CD4-positive, alpha-beta memory T cell (primary cell): Measurements from ENCODE around the gene TOP1. TPM values are rescaled to one million over a fixed set of nuclear protein-coding genes. Genes with fewer than 3 reads are reported as not detected.

Experiments used
- CTCF ChIA-PET: fragments of 350-600 bp; sonication (Branson Sonifier 250); formaldehyde crosslinking; loops from one replicate; lab custom pipeline; 2021; ENCODE audit warnings: inconsistent platforms; ENCODE audit not compliant: partially characterized antibody; lab: Charles Lee
- POLR2A ChIA-PET: fragments of 350-600 bp; sonication (Branson Sonifier 250); formaldehyde crosslinking; loops from one replicate; lab custom pipeline; 2021; ENCODE audit not compliant: partially characterized antibody; lab: Charles Lee
- DNase-seq, 5 donors: peaks; one replicate each; pipeline versions ENCODE4 v3.0.0 to v3.0.0-alpha.2; 2020 to 2022; ENCODE audit warnings: mixed read lengths in 1 of 5
- H3K27ac ChIP-seq: one replicate; pipeline ENCODE4 v1.7.0; 2013; ENCODE audit warnings: low read depth, low read length
- H3K27me3 ChIP-seq: 2 replicates; pipeline ENCODE4 v1.7.0; 2013; ENCODE audit warnings: mild to moderate bottlenecking, low read length, moderate library complexity; ENCODE audit not compliant: insufficient read depth
- H3K36me3 ChIP-seq: 2 replicates; pipeline ENCODE4 v1.7.0; 2013; ENCODE audit warnings: mild to moderate bottlenecking, low read length, moderate library complexity; ENCODE audit not compliant: insufficient read depth
- H3K4me1 ChIP-seq: 2 replicates; pipeline ENCODE4 v1.7.0; 2013; ENCODE audit warnings: mild to moderate bottlenecking, low read length, moderate library complexity; ENCODE audit not compliant: insufficient read depth
- H3K4me3 ChIP-seq, 2 donors: one replicate each; pipeline ENCODE4 v1.7.0; 2013; ENCODE audit warnings: low read length in 2 of 2, mild to moderate bottlenecking in 1 of 2
- H3K9me3 ChIP-seq, 2 donors: one replicate each; pipeline ENCODE4 v1.7.0; 2013; ENCODE audit warnings: low read length in 2 of 2, control low read depth in 1 of 2; ENCODE audit not compliant: control insufficient read depth in 1 of 2
- H3K27ac Mint-ChIP-seq, 7 donors: one replicate each; pipeline ENCODE4 v1.8.0; 2020 to 2021; ENCODE audit warnings: mixed read lengths in 7 of 7, mild to moderate bottlenecking in 6 of 7, inconsistent platforms in 3 of 7, moderate library complexity in 3 of 7
- H3K27me3 Mint-ChIP-seq, 2 donors: one replicate each; pipeline ENCODE4 v1.8.0; 2020 to 2021; ENCODE audit warnings: mixed read lengths in 2 of 2
- H3K36me3 Mint-ChIP-seq, 2 donors: one replicate each; pipeline ENCODE4 v1.8.0; 2020 to 2021; ENCODE audit warnings: mixed read lengths in 2 of 2, inconsistent platforms in 1 of 2, mild to moderate bottlenecking in 1 of 2
- H3K4me1 Mint-ChIP-seq, 4 donors: one replicate each; pipeline ENCODE4 v1.8.0; 2020 to 2021; ENCODE audit warnings: mixed read lengths in 4 of 4, mild to moderate bottlenecking in 1 of 4
- H3K4me3 Mint-ChIP-seq, 8 donors: one replicate each; pipeline ENCODE4 v1.8.0; 2020 to 2021; ENCODE audit warnings: mixed read lengths in 8 of 8, mild to moderate bottlenecking in 7 of 8, moderate library complexity in 6 of 8, inconsistent platforms in 3 of 8
- H3K9me3 Mint-ChIP-seq, 8 donors: one replicate each; pipeline ENCODE4 v1.8.0; 2020 to 2021; ENCODE audit warnings: mixed read lengths in 8 of 8, mild to moderate bottlenecking in 5 of 8, inconsistent platforms in 3 of 8, moderate library complexity in 1 of 8
- intact Hi-C: fragments of 100-400 bp; cut with micrococcal nuclease; formaldehyde crosslinking; loops from one replicate; pipeline ENCODE4 v1.15.1; 2023
- polyA plus RNA-seq, 2 donors: library from polyadenylated mRNA; unstranded; fragments of 300-500 nt; fragmentation: Illumina TruSeq; gene quantifications; one replicate each; pipeline ENCODE4 v1.2.3, GENCODE V29; 2021
- total RNA-seq, 2 experiments: library from RNA; stranded (reverse); gene quantifications; one replicate each; pipeline ENCODE4 v1.2.3, GENCODE V29; 2021

TOP1 gene
- total and polyA plus RNA-seq, 4 experiments from 2014 or later: 3.8 to 47.5 (median 30.0) TPM

DNA sequence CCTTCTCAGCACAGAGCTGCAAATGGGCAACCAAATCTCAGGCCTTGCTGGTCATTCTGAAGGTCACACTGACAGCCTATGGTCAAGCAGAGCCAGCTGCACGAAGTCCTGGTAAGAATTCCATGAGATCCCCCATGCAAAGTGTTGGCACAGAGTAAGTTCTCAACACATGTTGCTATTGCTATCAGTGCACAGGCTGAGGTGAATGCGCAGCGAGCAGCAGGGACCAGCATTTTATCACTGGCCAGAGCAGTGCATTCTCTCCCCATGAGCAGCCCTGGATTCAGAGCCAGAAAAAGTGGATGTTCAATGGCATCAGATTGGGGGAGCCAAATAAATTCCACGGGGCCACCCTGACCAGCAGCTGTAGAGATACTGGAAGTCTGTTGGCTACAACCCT, 44.1 kb upstream of the TOP1 start:
- peaks cover 14% of the 10 kb centered on the region for H3K4me1 ChIP-seq
- Mint-ChIP-seq H3K4me1 (peaks cover 9 to 19% (median 13%) of the 10 kb centered on the region in 4 donors), H3K36me3 (no peaks in the 10 kb centered on the region), H3K9me3 (peaks cover 0 to 2% (median 0%) of the 10 kb centered on the region in 8 donors), H3K27me3 (peaks cover under 1 to 3% of the 10 kb centered on the region in 2 donors), H3K27ac (no peak overlapping the region), H3K4me3 (no peak overlapping the region)
- no peak for DNase-seq
- H3K27ac ChIP-seq: no peak overlapping the region
- no peaks in the 10 kb centered on the region for H3K36me3 ChIP-seq
- intact Hi-C loops: no loop called here
- no peaks in the 10 kb centered on the region for H3K9me3 ChIP-seq
- no peaks in the 10 kb centered on the region for H3K27me3 ChIP-seq
- POLR2A ChIA-PET: interaction anchor here (0.6 kb wide), 2 partner anchors 195 to 239 kb away, joined by 3 to 4 read pairs; no protein-coding TSS in a partner anchor
- no peak overlapping the region for H3K4me3 ChIP-seq
- CTCF ChIA-PET: interaction anchor here (1.8 to 16.1 kb wide), 3 partner anchors 18 to 247 kb away, joined by 3 to 374 read pairs (median 93); no protein-coding TSS in a partner anchor

DNA sequence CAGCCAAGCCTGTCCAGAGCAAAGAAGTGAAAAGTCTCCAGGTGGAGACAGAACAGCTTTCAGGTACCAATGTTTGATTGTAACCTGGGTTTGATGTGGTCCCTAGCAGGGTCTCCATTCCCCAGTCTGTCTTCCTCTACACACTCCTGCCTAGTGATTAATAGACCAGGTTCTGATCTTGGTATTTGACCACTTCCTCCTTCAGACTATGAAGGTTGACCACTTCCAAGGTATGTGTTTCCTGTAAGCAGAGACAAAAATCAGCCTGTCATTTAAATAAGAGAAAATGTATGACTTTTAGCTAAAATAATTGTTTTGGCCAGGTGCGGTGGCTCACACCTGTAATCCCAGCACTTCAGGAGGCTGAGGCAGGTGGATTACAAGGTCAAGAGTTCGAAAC, 41.8 kb upstream of the TOP1 start:
- intact Hi-C loops: no loop called here
- H3K27ac Mint-ChIP-seq: peak overlapping the region in 4 of 7 donors; percentile 30 to 75 (median 56)
- H3K36me3 ChIP-seq: no peaks in the 10 kb centered on the region
- peaks cover 0 to under 1% of the 10 kb centered on the region in 2 donors for H3K27me3 Mint-ChIP-seq
- H3K9me3 ChIP-seq: no peaks in the 10 kb centered on the region
- no peaks in the 10 kb centered on the region for H3K9me3 Mint-ChIP-seq
- H3K4me1 Mint-ChIP-seq: peaks cover 23 to 36% (median 28%) of the 10 kb centered on the region in 4 donors
- ChIA-PET CTCF (interaction anchor here (1.7 to 16.1 kb wide), 3 partner anchors 20 to 149 kb away, joined by 4 to 374 read pairs (median 93); no protein-coding TSS in a partner anchor), POLR2A (no interaction called here)
- no peak overlapping the region for H3K4me3 ChIP-seq
- no peaks in the 10 kb centered on the region for H3K27me3 ChIP-seq
- H3K4me3 Mint-ChIP-seq: peak overlapping the region in 3 of 8 donors; percentile 8 to 72 (median 17)
- no peak overlapping the region for H3K27ac ChIP-seq
- peak in 1 of 5 donors; percentile 18 for DNase-seq
- H3K36me3 Mint-ChIP-seq: no peaks in the 10 kb centered on the region
- H3K4me1 ChIP-seq: peaks cover 30% of the 10 kb centered on the region

- intact Hi-C loops: loop anchor here (1.0 to 5.0 kb wide), 5 partner anchors 22 to 350 kb away; partner anchors contain the start of genes LPIN3 and TOP1
- Mint-ChIP-seq H3K27ac (peak overlapping the region in 6 of 7 donors; percentile 7 to 77 (median 50)), H3K9me3 (no peaks in the 10 kb centered on the region), H3K36me3 (no peaks in the 10 kb centered on the region), H3K4me1 (peaks cover 23 to 36% (median 29%) of the 10 kb centered on the region in 4 donors), H3K27me3 (no peaks in the 10 kb centered on the region), H3K4me3 (peak overlapping the region in 3 of 8 donors; percentile 21 to 56 (median 34))
- Histone ChIP-seq H3K27ac (no peak overlapping the region), H3K4me1 (peaks cover 31% of the 10 kb centered on the region), H3K36me3 (no peaks in the 10 kb centered on the region), H3K27me3 (no peaks in the 10 kb centered on the region), H3K4me3 (no peak overlapping the region), H3K9me3 (no peaks in the 10 kb centered on the region)
- POLR2A ChIA-PET: interaction anchor here (1.0 to 2.1 kb wide), 9 partner anchors 33 to 242 kb away, joined by 3 to 12 read pairs (median 5); partner anchors contain the start of gene TOP1
- DNase-seq: peak; percentile 54 to 62 (median 56)
- CTCF ChIA-PET: interaction anchor here (0.6 to 16.1 kb wide), 53 partner anchors 8 to 354 kb away, joined by 3 to 374 read pairs (median 7); partner anchors contain the start of genes LPIN3, PLCG1 and TOP1
These were observed 38.0 kb upstream of the TOP1 start for GRCh38 chr20:40990542-40991120.

DNA sequence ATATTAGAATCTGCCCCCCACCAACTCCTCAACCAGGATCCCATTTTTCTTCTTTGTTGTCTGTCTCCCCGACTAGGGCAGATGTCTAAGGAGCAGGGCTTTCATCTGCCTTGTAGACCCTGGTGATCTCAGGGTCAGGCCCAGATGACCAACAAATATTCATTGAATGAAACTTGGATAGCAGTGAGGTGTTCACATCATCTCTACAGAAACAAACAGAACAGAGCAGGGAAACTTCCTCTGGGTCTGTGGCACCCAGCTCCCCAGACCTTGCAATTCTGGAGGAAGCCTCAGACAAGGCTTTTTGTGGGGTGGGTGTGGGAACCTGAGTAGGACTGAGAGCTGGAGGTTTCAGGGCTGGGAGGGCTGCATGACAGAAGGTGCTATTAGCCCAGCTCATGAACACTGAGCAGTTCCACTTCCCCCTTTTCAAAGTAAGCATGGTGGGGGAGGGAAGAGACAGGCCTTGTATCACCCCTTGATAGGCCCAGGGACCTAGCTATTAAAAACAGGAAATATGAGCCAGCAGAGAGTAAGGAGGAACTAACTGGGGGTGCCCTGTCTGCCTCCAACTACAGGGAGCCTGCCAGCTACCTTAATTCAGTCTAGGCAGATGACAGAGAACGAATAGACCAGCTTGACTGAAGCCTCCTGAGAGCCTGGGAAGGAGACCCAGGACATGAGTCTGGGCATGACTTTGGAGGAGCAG, 37.3 kb upstream of the TOP1 start:
- no peaks in the 10 kb centered on the region for H3K36me3 ChIP-seq
- intact Hi-C loops: loop anchor here (1.0 to 5.0 kb wide), 3 partner anchors 36 to 349 kb away; partner anchors contain the start of genes LPIN3 and TOP1
- DNase-seq: peak in 1 of 5 donors; percentile 8
- H3K36me3 Mint-ChIP-seq: no peaks in the 10 kb centered on the region
- ChIA-PET CTCF (interaction anchor here (0.6 to 16.1 kb wide), 60 partner anchors 8 to 353 kb away, joined by 3 to 374 read pairs (median 6); partner anchors contain the start of genes LPIN3, PLCG1 and TOP1), POLR2A (interaction anchor here (0.8 to 2.1 kb wide), 12 partner anchors 11 to 241 kb away, joined by 3 to 12 read pairs (median 4); partner anchors contain the start of gene TOP1)
- H3K4me1 ChIP-seq: peaks cover 30% of the 10 kb centered on the region
- H3K9me3 Mint-ChIP-seq: no peaks in the 10 kb centered on the region
- no peaks in the 10 kb centered on the region for H3K9me3 ChIP-seq
- no peaks in the 10 kb centered on the region for H3K27me3 Mint-ChIP-seq
- H3K4me3 Mint-ChIP-seq: peak overlapping the region in 2 of 8 donors; percentile 40 to 56
- no peaks in the 10 kb centered on the region for H3K27me3 ChIP-seq
- no peak overlapping the region for H3K27ac ChIP-seq
- peak overlapping the region in 5 of 7 donors; percentile 19 to 66 (median 44) for H3K27ac Mint-ChIP-seq
- peaks cover 23 to 34% (median 28%) of the 10 kb centered on the region in 4 donors for H3K4me1 Mint-ChIP-seq
- H3K4me3 ChIP-seq: no peak overlapping the region

- Mint-ChIP-seq H3K36me3 (no peaks in the 10 kb centered on the region), H3K4me1 (peaks cover 16 to 22% (median 18%) of the 10 kb centered on the region in 4 donors), H3K9me3 (no peaks in the 10 kb centered on the region), H3K27me3 (no peaks in the 10 kb centered on the region), H3K27ac (no peak overlapping the region), H3K4me3 (no peak overlapping the region)
- peaks cover 18% of the 10 kb centered on the region for H3K4me1 ChIP-seq
- H3K4me3 ChIP-seq: no peak overlapping the region
- POLR2A ChIA-PET: interaction anchor here (0.8 to 1.5 kb wide), 4 partner anchors 10 to 149 kb away, joined by 3 to 4 read pairs (median 4); no protein-coding TSS in a partner anchor
- CTCF ChIA-PET: interaction anchor here (0.7 to 16.1 kb wide), 27 partner anchors 9 to 483 kb away, joined by 3 to 374 read pairs (median 12); partner anchors contain the start of gene PLCG1
- no peaks in the 10 kb centered on the region for H3K36me3 ChIP-seq
- H3K27ac ChIP-seq: no peak overlapping the region
- DNase-seq: no peak
- H3K9me3 ChIP-seq: no peaks in the 10 kb centered on the region
- no peaks in the 10 kb centered on the region for H3K27me3 ChIP-seq
- intact Hi-C loops: loop anchor here (5.0 kb wide), 1 partner anchor 35 kb away; the partner anchor contains the start of gene TOP1
These were observed 36.1 kb upstream of the TOP1 start for GRCh38 chr20:40992349-40993113.

- H3K4me3 ChIP-seq: no peak overlapping the region
- H3K27me3 Mint-ChIP-seq: no peaks in the 10 kb centered on the region
- H3K9me3 ChIP-seq: no peaks in the 10 kb centered on the region
- H3K27ac ChIP-seq: no peak overlapping the region
- no peak overlapping the region for H3K4me3 Mint-ChIP-seq
- POLR2A ChIA-PET: interaction anchor here (1.2 kb wide), 1 partner anchor 57 kb away, joined by 3 read pairs; no protein-coding TSS in a partner anchor
- CTCF ChIA-PET: interaction anchor here (2.0 to 16.1 kb wide), 4 partner anchors 12 to 142 kb away, joined by 8 to 374 read pairs (median 29); partner anchors contain the start of gene PLCG1
- no peaks in the 10 kb centered on the region for H3K36me3 ChIP-seq
- H3K36me3 Mint-ChIP-seq: no peaks in the 10 kb centered on the region
- no peak overlapping the region for H3K27ac Mint-ChIP-seq
- H3K9me3 Mint-ChIP-seq: no peaks in the 10 kb centered on the region
- no peak for DNase-seq
- H3K4me1 Mint-ChIP-seq: peaks cover 14 to 17% (median 16%) of the 10 kb centered on the region in 4 donors
- no peaks in the 10 kb centered on the region for H3K27me3 ChIP-seq
- H3K4me1 ChIP-seq: peaks cover 17% of the 10 kb centered on the region
- intact Hi-C loops: loop anchor here (5.0 kb wide), 1 partner anchor 33 kb away; the partner anchor contains the start of gene TOP1
These were observed 34.7 kb upstream of the TOP1 start for GRCh38 chr20:40993794-40994540.
